Measurements from ENCODE around the gene PRG2. TPM values are rescaled to one million over a fixed set of nuclear protein-coding genes. Genes with fewer than 3 reads are reported as not detected.

PRG2 gene
- total RNA-seq, 1 experiment from 2014 or later: not detected

DNA sequence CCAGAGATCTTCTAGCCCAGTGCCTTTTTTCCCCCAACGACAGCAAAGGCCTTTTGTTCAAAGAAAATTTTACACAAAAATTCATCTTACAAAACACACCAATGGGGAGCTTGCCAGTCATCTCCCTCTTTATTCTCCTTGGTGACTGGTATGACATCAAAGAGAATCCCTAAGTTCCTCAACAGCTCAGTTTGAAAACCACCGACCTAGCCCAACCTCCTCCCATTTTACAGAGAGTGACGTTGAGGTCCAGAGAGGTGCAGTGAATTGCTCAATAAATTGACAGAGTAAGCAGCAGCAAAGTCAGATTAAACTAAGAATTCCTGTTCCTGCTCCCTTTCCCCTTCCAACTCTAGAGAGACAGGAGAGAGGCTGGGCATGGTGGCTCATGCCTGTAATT lies 28.7 kb upstream of the PRG2 start:
- intact Hi-C loops (cut with micrococcal nuclease; ENCODE audit: unreplicated experiment): no loop called here
- BruUV-seq (replicated peaks): no TSS peak
- DNase-seq (ENCODE audit: low read depth, low spot score): no peak
- no peak overlapping the region for H3K27ac ChIP-seq (ENCODE audit: low read length)
- POLR2A ChIA-PET: no interaction called here
- no peaks in the 10 kb centered on the region for H3K27me3 ChIP-seq (ENCODE audit: control insufficient read depth, insufficient read depth, low read length)
- no peaks in the 10 kb centered on the region for H3K9me3 ChIP-seq (ENCODE audit: control insufficient read depth, insufficient read depth, low read depth, low read length)
- no peak overlapping the region for H3K4me3 ChIP-seq (ENCODE audit: low read depth in 2 of 2, low read length in 2 of 2)
- CTCF ChIA-PET: no interaction called here
- ATAC-seq: no peak
- TF ChIP-seq REST (IDR thresholded peaks at IDR 0.05; ENCODE audit: insufficient read depth in 1 of 2, low read depth in 2 of 2, low read length in 1 of 2): no peak
- TF ChIP-seq SIN3A (IDR thresholded peaks at IDR 0.05; ENCODE audit: borderline replicate concordance, insufficient read depth, low read depth, low read length): no peak
- no peak for TF ChIP-seq TCF7L2 (IDR thresholded peaks at IDR 0.05; ENCODE audit: low read depth, low read length)
- TF ChIP-seq POLR2AphosphoS5 (IDR thresholded peaks at IDR 0.05; ENCODE audit: low read depth, low read length): no peak
- TF ChIP-seq, protein P1, sequence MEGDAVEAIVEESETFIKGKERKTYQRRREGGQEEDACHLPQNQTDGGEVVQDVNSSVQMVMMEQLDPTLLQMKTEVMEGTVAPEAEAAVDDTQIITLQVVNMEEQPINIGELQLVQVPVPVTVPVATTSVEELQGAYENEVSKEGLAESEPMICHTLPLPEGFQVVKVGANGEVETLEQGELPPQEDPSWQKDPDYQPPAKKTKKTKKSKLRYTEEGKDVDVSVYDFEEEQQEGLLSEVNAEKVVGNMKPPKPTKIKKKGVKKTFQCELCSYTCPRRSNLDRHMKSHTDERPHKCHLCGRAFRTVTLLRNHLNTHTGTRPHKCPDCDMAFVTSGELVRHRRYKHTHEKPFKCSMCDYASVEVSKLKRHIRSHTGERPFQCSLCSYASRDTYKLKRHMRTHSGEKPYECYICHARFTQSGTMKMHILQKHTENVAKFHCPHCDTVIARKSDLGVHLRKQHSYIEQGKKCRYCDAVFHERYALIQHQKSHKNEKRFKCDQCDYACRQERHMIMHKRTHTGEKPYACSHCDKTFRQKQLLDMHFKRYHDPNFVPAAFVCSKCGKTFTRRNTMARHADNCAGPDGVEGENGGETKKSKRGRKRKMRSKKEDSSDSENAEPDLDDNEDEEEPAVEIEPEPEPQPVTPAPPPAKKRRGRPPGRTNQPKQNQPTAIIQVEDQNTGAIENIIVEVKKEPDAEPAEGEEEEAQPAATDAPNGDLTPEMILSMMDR (IDR thresholded peaks at IDR 0.05): no peak
- in situ Hi-C loops (cut with HindIII; ENCODE audit: low pct_unique_long_range_greater_than_20kb, low sequenced_read_pairs): no loop called here
- H3K36me3 ChIP-seq (ENCODE audit: control insufficient read depth, insufficient read depth, low read length): no peaks in the 10 kb centered on the region
- H3K4me1 ChIP-seq (ENCODE audit: control insufficient read depth, insufficient read depth, low read length): no peaks in the 10 kb centered on the region

GRCh38 chr11:57418131-57418530 lies 27.7 kb upstream of the PRG2 start:
- POLR2A ChIA-PET: no interaction called here
- ATAC-seq (no peak), DNase-seq (ENCODE audit: low read depth, low spot score) (no peak)
- in situ Hi-C loops (cut with HindIII; ENCODE audit: low pct_unique_long_range_greater_than_20kb, low sequenced_read_pairs) (no loop called here), intact Hi-C loops (cut with micrococcal nuclease; ENCODE audit: unreplicated experiment) (no loop called here)
- no peaks in the 10 kb centered on the region for H3K27me3 ChIP-seq (ENCODE audit: control insufficient read depth, insufficient read depth, low read length)
- no peak overlapping the region for H3K4me3 ChIP-seq (ENCODE audit: low read depth in 2 of 2, low read length in 2 of 2)
- BruUV-seq (replicated peaks): no TSS peak
- H3K36me3 ChIP-seq (ENCODE audit: control insufficient read depth, insufficient read depth, low read length): no peaks in the 10 kb centered on the region
- H3K4me1 ChIP-seq (ENCODE audit: control insufficient read depth, insufficient read depth, low read length): no peaks in the 10 kb centered on the region
- no peak overlapping the region for H3K27ac ChIP-seq (ENCODE audit: low read length)
- no peak for TF ChIP-seq REST (IDR thresholded peaks at IDR 0.05; ENCODE audit: insufficient read depth in 1 of 2, low read depth in 2 of 2, low read length in 1 of 2)
- TF ChIP-seq, protein P1 (IDR thresholded peaks at IDR 0.05): no peak
- TF ChIP-seq SIN3A (IDR thresholded peaks at IDR 0.05; ENCODE audit: borderline replicate concordance, insufficient read depth, low read depth, low read length): no peak
- no peak for TF ChIP-seq TCF7L2 (IDR thresholded peaks at IDR 0.05; ENCODE audit: low read depth, low read length)
- H3K9me3 ChIP-seq (ENCODE audit: control insufficient read depth, insufficient read depth, low read depth, low read length): no peaks in the 10 kb centered on the region
- CTCF ChIA-PET: interaction anchor here (0.7 kb wide), 1 partner anchor 39 kb away, joined by 3 read pairs; no protein-coding TSS in a partner anchor

Data from Panc1 (cell line).